Uterus (tissue), 2 donors: Measurements from ENCODE around the gene GNG7.

Source experiments
- CTCF ChIP-seq, 4 experiments: fragments of 200-600 bp in 2 of 4; fragments of 450-650 bp in 2 of 4; sonication (generic) in 2 of 4; IDR thresholded peaks; one replicate each; pipeline ENCODE4 v1.5.1; 2016 to 2019; ENCODE audit warnings: antibody characterized with exemption in 4 of 4, mild to moderate bottlenecking in 2 of 4, moderate library complexity in 1 of 4
- POLR2A ChIP-seq, 2 donors: fragments of 450-650 bp; IDR thresholded peaks; one replicate each; pipeline ENCODE4 v1.6.1; 2016; ENCODE audit warnings: antibody characterized with exemption in 2 of 2, mild to moderate bottlenecking in 1 of 2, moderate library complexity in 1 of 2

GRCh38 chr19:2715470-2716274 lies 13.2 kb upstream of the GNG7 start:
- TF ChIP-seq CTCF (IDR thresholded peaks at IDR 0.05) (no peak), POLR2A (IDR thresholded peaks at IDR 0.05) (no peak)
